HCT116 (cell line): ENCODE data around the gene KY. TPM values are rescaled to one million over a fixed set of nuclear protein-coding genes. Genes with fewer than 3 reads are reported as not detected.

ENCODE experiments used
- ATAC-seq: fragments of 200-7000 bp; cut with Tn5 transposase; 2 replicates; pipeline ENCODE4 v1.9.1; 2020; ENCODE audit warnings: mild to moderate bottlenecking, moderate library complexity
- BruUV-seq: library from RNA; stranded (reverse); fragments of 400-500 nt; replicated peaks from 2 replicates; lab custom pipeline; 2021; lab: Mats Ljungman, UMichigan
- CTCF ChIA-PET: fragments of 300-600 bp; sonication (Branson Sonifier 250); formaldehyde crosslinking; loops from one replicate; lab custom pipeline; 2021; ENCODE audit warnings: antibody characterized with exemption; lab: Charles Lee
- POLR2A ChIA-PET: fragments of 300-600, 350-600 bp; sonication (Branson Sonifier 250); formaldehyde crosslinking; loops from one replicate; lab custom pipeline; 2021; ENCODE audit warnings: antibody characterized with exemption; lab: Charles Lee
- RAD21 ChIA-PET, 2 experiments: fragments of 300-600 bp; sonication (Branson Sonifier 250); formaldehyde crosslinking; loops; one replicate each; lab custom pipeline; 2023; ENCODE audit warnings: low total read pairs in 2 of 2; ENCODE audit not compliant: uncharacterized antibody in 2 of 2, unreplicated experiment in 2 of 2, low non-redundant PET in 1 of 2; lab: Charles Lee
- DNase-seq: peaks from one replicate; pipeline ENCODE4 v3.0.0-alpha.2; 2010; ENCODE audit warnings: low read depth, low spot score
- H2AFZ ChIP-seq: fragments of 200-600 bp; shearing (Covaris generic), sonication (generic); 2 replicates; pipeline ENCODE4 v1.6.1; 2017; ENCODE audit warnings: low read depth, mixed run types, mixed read lengths, antibody characterized with exemption, low read length; ENCODE audit not compliant: poor library complexity, severe bottlenecking
- H3K27ac ChIP-seq: 2 replicates; pipeline ENCODE4 v1.5.1; 2012; ENCODE audit warnings: low read depth, low read length
- H3K27me3 ChIP-seq: fragments of 200-600 bp; sonication (generic); 2 replicates; pipeline ENCODE4 v1.6.1; 2016; ENCODE audit warnings: mixed run types, low read length, mixed read lengths; ENCODE audit not compliant: insufficient read depth
- H3K36me3 ChIP-seq, 2 experiments: fragments of 200-500 bp in 1 of 2; fragments of 200-600 bp in 1 of 2; sonication (Bioruptor generic) in 1 of 2; sonication (generic) in 1 of 2; 2 replicates each; pipeline versions ENCODE4 v1.5.1 to v1.6.1; 2014 to 2016; ENCODE audit warnings: low read length in 2 of 2, inconsistent platforms in 1 of 2, mixed read lengths in 1 of 2, mixed run types in 1 of 2; ENCODE audit not compliant: insufficient read depth in 2 of 2, control insufficient read depth in 1 of 2
- H3K4me1 ChIP-seq, 2 experiments: fragments of 200-600 bp in 1 of 2; sonication (generic) in 1 of 2; 2 replicates each; pipeline versions ENCODE4 v1.5.1 to v1.6.1; 2012 to 2017; ENCODE audit warnings: low read length in 2 of 2, inconsistent platforms in 1 of 2, mild to moderate bottlenecking in 1 of 2, mixed read lengths in 1 of 2, mixed run types in 1 of 2, moderate library complexity in 1 of 2; ENCODE audit not compliant: insufficient read depth in 2 of 2, control insufficient read depth in 1 of 2
- H3K4me2 ChIP-seq: fragments of 200-600 bp; sonication (generic); 2 replicates; pipeline ENCODE4 v1.6.1; 2017; ENCODE audit warnings: mixed run types, low read length, mixed read lengths
- H3K4me3 ChIP-seq, 2 experiments: fragments of 200-600 bp in 1 of 2; sonication (generic) in 1 of 2; replicated peaks in 1 of 2; 2 replicates each; pipeline ENCODE4 v1.5.1; 2011 to 2016; ENCODE audit warnings: low read length in 2 of 2, control low read depth in 1 of 2, low read depth in 1 of 2, mild to moderate bottlenecking in 1 of 2, mixed read lengths in 1 of 2, mixed run types in 1 of 2
- H3K79me2 ChIP-seq: fragments of 200-600 bp; sonication (generic); 2 replicates; pipeline ENCODE4 v1.6.1; 2017; ENCODE audit warnings: mild to moderate bottlenecking, mixed run types, low read length, moderate library complexity, mixed read lengths; ENCODE audit not compliant: insufficient read depth
- H3K9ac ChIP-seq: fragments of 200-600 bp; sonication (generic); 2 replicates; pipeline ENCODE4 v1.6.1; 2016; ENCODE audit warnings: low read length, mixed read lengths
- H3K9me2 ChIP-seq: fragments of 200-600 bp; sonication (generic), shearing (Covaris generic); 2 replicates; pipeline ENCODE4 v1.6.1; 2017; ENCODE audit warnings: mixed run types, mild to moderate bottlenecking, moderate library complexity; ENCODE audit not compliant: insufficient read depth
- H3K9me3 ChIP-seq, 2 experiments: fragments of 200-500 bp in 1 of 2; fragments of 200-600 bp in 1 of 2; sonication (Bioruptor generic) in 1 of 2; sonication (generic) in 1 of 2; 2 replicates each; pipeline ENCODE4 v1.6.1; 2014 to 2017; ENCODE audit warnings: low read length in 2 of 2, mixed read lengths in 2 of 2, inconsistent platforms in 1 of 2, low read depth in 1 of 2, mild to moderate bottlenecking in 1 of 2, mixed run types in 1 of 2, moderate library complexity in 1 of 2; ENCODE audit not compliant: control insufficient read depth in 1 of 2, insufficient read depth in 1 of 2
- H4K20me1 ChIP-seq: fragments of 200-600 bp; sonication (generic), shearing (Covaris generic); 2 replicates; pipeline ENCODE4 v1.6.1; 2017; ENCODE audit warnings: mixed run types, mild to moderate bottlenecking, moderate library complexity; ENCODE audit not compliant: insufficient read depth
- ATF3 ChIP-seq: IDR thresholded peaks from 2 replicates; pipeline ENCODE4 v1.6.1; 2012
- CBX3 ChIP-seq: IDR thresholded peaks from 2 replicates; pipeline ENCODE4 v1.6.1; 2012; ENCODE audit warnings: low read depth
- SIN3A ChIP-seq: IDR thresholded peaks from 2 replicates; pipeline ENCODE4 v1.6.1; 2012; ENCODE audit warnings: low read depth
- ZBTB33 ChIP-seq: IDR thresholded peaks from 2 replicates; pipeline ENCODE4 v1.6.1; 2011; ENCODE audit warnings: mild to moderate bottlenecking, low read length, moderate library complexity; ENCODE audit not compliant: insufficient replicate concordance; ENCODE audit errors: extremely low read depth
- ZNF274 ChIP-seq: fragments of 200-500 bp; sonication (Bioruptor generic); IDR thresholded peaks from 2 replicates; pipeline ENCODE4 v1.6.1; 2014; ENCODE audit warnings: mild to moderate bottlenecking, low read depth, low read length, inconsistent platforms
- intact Hi-C: fragments of 100-400 bp; cut with micrococcal nuclease; formaldehyde crosslinking; loops from 2 replicates; pipeline ENCODE4 v1.10.0; 2022
- total RNA-seq: library from RNA; stranded (reverse); gene quantifications from one replicate; pipeline ENCODE4 v1.2.1, GENCODE V29; 2021; ENCODE audit not compliant: unreplicated experiment

Gene KY
- total RNA-seq, 1 experiment from 2014 or later, result not detected

GRCh38 chr3:134649106-134649705, 1.6 kb downstream of the KY start:
- Histone ChIP-seq H2AFZ (no peak overlapping the region), H4K20me1 (no peaks in the 10 kb centered on the region), H3K9ac (no peak overlapping the region), H3K27ac (no peak overlapping the region), H3K9me2 (no peaks in the 10 kb centered on the region), H3K4me1 (no peaks in the 10 kb centered on the region), H3K4me2 (no peak overlapping the region), H3K27me3 (peaks cover 9% of the 10 kb centered on the region; the same call in 1 of the 2 replicates), H3K79me2 (no peaks in the 10 kb centered on the region), H3K9me3 (no peaks in the 10 kb centered on the region), H3K4me3 (no peak overlapping the region), H3K36me3 (no peaks in the 10 kb centered on the region)
- CTCF ChIA-PET, result no interaction called here
- POLR2A ChIA-PET, result no interaction called here
- no peak for DNase-seq
- TF ChIP-seq ZBTB33, result no peak
- no peak for TF ChIP-seq ZNF274
- TF ChIP-seq CBX3, result no peak
- TF ChIP-seq ATF3, result no peak
- no peak for TF ChIP-seq SIN3A
- BruUV-seq, result no TSS peak
- intact Hi-C loops, result no loop called here
- no peak for ATAC-seq
- RAD21 ChIA-PET, result no interaction called here
